Peyer's patch (tissue), 4 donors: ENCODE measurements around the gene PKP4. TPM values are rescaled to one million over a fixed set of nuclear protein-coding genes. Genes with fewer than 3 reads are reported as not detected.

Source experiments
- DNase-seq, 3 donors: peaks; one replicate each; pipeline ENCODE4 v3.0.0-alpha.2; 2017 to 2019
- H3K27ac ChIP-seq, 4 donors: fragments of 200-600 bp; sonication (generic); one replicate each; pipeline ENCODE4 v1.5.1; 2016 to 2019
- H3K27me3 ChIP-seq, 2 donors: fragments of 200-600 bp; sonication (generic); one replicate each; pipeline ENCODE4 v1.5.1; 2019
- H3K36me3 ChIP-seq, 3 donors: fragments of 200-600 bp; sonication (generic); one replicate each; pipeline ENCODE4 v1.5.1; 2016 to 2019
- H3K4me1 ChIP-seq, 4 donors: fragments of 200-600 bp; sonication (generic); one replicate each; pipeline ENCODE4 v1.5.1; 2016 to 2019
- H3K4me3 ChIP-seq, 4 donors: fragments of 200-600 bp; sonication (generic); 1 replicate in 3 of 4; 2 replicates in 1 of 4; pipeline ENCODE4 v1.5.1; 2016 to 2019; ENCODE audit warnings: mild to moderate bottlenecking in 1 of 4
- H3K9me3 ChIP-seq, 4 donors: fragments of 200-600 bp; sonication (generic); one replicate each; pipeline ENCODE4 v1.5.1; 2016 to 2019; ENCODE audit warnings: mild to moderate bottlenecking in 1 of 4
- POLR2A ChIP-seq, 2 donors: fragments of 450-650 bp; IDR thresholded peaks; one replicate each; pipeline ENCODE4 v1.5.1; 2017; ENCODE audit warnings: antibody characterized with exemption in 2 of 2, mild to moderate bottlenecking in 2 of 2, moderate library complexity in 2 of 2
- total RNA-seq, 4 donors: library from RNA; depleted of rRNA; stranded (reverse); fragments of >200 nt; gene quantifications; one replicate each; pipeline ENCODE4 v1.1.0, GENCODE V29; 2016
- TF ChIP-seq, protein P1 (sequence below), 6 experiments: fragments of 450-650 bp in 4 of 6; fragments of 200-600 bp in 2 of 6; sonication (generic) in 1 of 6; IDR thresholded peaks; one replicate each; pipeline ENCODE4 v1.5.1; 2017 to 2019; ENCODE audit warnings: antibody characterized with exemption in 6 of 6, mild to moderate bottlenecking in 3 of 6, moderate library complexity in 1 of 6

Gene PKP4
- total RNA-seq, 4 donors from 2014 or later, result 67.8 to 168 (median 117) TPM

DNA sequence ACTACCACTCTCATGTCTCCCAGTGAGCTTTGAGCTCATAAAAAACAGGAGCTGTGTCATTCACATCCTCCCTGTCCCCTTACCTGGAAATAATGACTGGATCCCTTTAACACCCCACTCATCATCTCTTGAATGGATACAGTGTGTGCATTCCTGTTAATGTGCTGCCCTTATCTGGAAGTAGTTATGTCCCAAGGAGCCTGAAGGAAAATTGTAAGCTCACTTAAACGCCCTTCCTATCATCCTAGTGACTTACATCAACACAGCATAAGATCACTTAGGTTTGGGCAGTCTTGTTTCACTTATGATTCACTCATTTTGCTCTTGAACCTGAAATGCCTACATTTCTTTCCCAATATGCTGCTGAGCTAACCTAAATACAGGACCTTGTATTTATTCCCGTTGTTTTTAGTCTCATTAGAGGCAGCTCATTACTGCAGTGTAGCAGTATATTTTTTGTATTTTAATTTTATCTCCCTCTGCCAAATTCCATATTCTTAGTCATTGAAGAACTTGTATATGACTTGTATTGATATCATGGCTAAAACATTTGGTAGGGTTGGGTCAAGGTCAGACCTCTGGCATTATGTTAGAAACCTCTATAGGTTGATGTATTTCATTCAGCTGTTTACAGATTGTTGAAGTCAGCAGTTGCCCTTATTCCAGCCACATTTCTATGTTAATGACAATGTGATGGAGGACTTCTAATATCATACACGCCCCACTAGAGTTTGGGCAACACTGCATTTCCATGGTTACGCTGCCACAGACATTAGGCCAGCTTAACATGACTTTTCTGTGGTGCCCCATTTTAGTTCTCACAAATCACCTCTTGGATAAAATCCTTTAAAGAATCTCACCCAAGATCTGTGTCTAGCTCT is 72.9 kb downstream of the PKP4 start:
- Histone ChIP-seq H3K27me3 (no peaks in the 10 kb centered on the region), H3K27ac (no peak overlapping the region), H3K36me3 (no peaks in the 10 kb centered on the region), H3K9me3 (no peaks in the 10 kb centered on the region), H3K4me3 (no peak overlapping the region), H3K4me1 (no peaks in the 10 kb centered on the region)
- no peak for DNase-seq
- TF ChIP-seq, protein P1, sequence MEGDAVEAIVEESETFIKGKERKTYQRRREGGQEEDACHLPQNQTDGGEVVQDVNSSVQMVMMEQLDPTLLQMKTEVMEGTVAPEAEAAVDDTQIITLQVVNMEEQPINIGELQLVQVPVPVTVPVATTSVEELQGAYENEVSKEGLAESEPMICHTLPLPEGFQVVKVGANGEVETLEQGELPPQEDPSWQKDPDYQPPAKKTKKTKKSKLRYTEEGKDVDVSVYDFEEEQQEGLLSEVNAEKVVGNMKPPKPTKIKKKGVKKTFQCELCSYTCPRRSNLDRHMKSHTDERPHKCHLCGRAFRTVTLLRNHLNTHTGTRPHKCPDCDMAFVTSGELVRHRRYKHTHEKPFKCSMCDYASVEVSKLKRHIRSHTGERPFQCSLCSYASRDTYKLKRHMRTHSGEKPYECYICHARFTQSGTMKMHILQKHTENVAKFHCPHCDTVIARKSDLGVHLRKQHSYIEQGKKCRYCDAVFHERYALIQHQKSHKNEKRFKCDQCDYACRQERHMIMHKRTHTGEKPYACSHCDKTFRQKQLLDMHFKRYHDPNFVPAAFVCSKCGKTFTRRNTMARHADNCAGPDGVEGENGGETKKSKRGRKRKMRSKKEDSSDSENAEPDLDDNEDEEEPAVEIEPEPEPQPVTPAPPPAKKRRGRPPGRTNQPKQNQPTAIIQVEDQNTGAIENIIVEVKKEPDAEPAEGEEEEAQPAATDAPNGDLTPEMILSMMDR (IDR thresholded peaks at IDR 0.05), result no peak
- no peak for TF ChIP-seq POLR2A (IDR thresholded peaks at IDR 0.05)

- H3K27me3 ChIP-seq, result no peaks in the 10 kb centered on the region
- H3K36me3 ChIP-seq, result no peaks in the 10 kb centered on the region
- TF ChIP-seq, protein P1 (IDR thresholded peaks at IDR 0.05), result no peak
- TF ChIP-seq POLR2A (IDR thresholded peaks at IDR 0.05), result no peak
- H3K4me3 ChIP-seq, result no peak overlapping the region
- no peak overlapping the region for H3K27ac ChIP-seq
- no peaks in the 10 kb centered on the region for H3K9me3 ChIP-seq
- no peaks in the 10 kb centered on the region for H3K4me1 ChIP-seq
- no peak for DNase-seq
Observed at GRCh38 chr2:158530829-158531228, 74.1 kb downstream of the PKP4 start.

GRCh38 chr2:158533009-158533408 is 76.3 kb downstream of the PKP4 start:
- H3K36me3 ChIP-seq, result no peaks in the 10 kb centered on the region
- no peak for DNase-seq
- H3K9me3 ChIP-seq, result no peaks in the 10 kb centered on the region
- no peaks in the 10 kb centered on the region for H3K4me1 ChIP-seq
- TF ChIP-seq, protein P1 (IDR thresholded peaks at IDR 0.05), result no peak
- no peak for TF ChIP-seq POLR2A (IDR thresholded peaks at IDR 0.05)
- H3K27me3 ChIP-seq, result no peaks in the 10 kb centered on the region
- no peak overlapping the region for H3K4me3 ChIP-seq
- no peak overlapping the region for H3K27ac ChIP-seq

GRCh38 chr2:158539176-158540005 is 82.6 kb downstream of the PKP4 start:
- Histone ChIP-seq H3K27me3 (no peaks in the 10 kb centered on the region), H3K27ac (peak overlapping the region in 1 of 4 donors; percentile 56), H3K4me1 (peaks cover 0 to 8% (median 0%) of the 10 kb centered on the region in 4 donors), H3K4me3 (no peak overlapping the region), H3K36me3 (peaks cover 0 to 10% (median 0%) of the 10 kb centered on the region in 3 donors), H3K9me3 (no peaks in the 10 kb centered on the region)
- DNase-seq, result no peak
- TF ChIP-seq, protein P1 (IDR thresholded peaks at IDR 0.05), result no peak
- no peak for TF ChIP-seq POLR2A (IDR thresholded peaks at IDR 0.05)

GRCh38 chr2:158542577-158542976 is 85.8 kb downstream of the PKP4 start:
- no peak for TF ChIP-seq POLR2A (IDR thresholded peaks at IDR 0.05)
- TF ChIP-seq, protein P1 (IDR thresholded peaks at IDR 0.05), result no peak
- no peak for DNase-seq
- H3K27ac ChIP-seq, result no peak overlapping the region
- no peaks in the 10 kb centered on the region for H3K27me3 ChIP-seq
- no peaks in the 10 kb centered on the region for H3K9me3 ChIP-seq
- peaks cover 0 to 8% (median 0%) of the 10 kb centered on the region in 4 donors for H3K4me1 ChIP-seq
- peaks cover 0 to 10% (median 0%) of the 10 kb centered on the region in 3 donors for H3K36me3 ChIP-seq
- no peak overlapping the region for H3K4me3 ChIP-seq
